Endometrial microvascular endothelial cells (primary cell): ENCODE measurements around the gene AMN. TPM values are rescaled to one million over a fixed set of nuclear protein-coding genes. Genes with fewer than 3 reads are reported as not detected.

Source experiments
- in situ Hi-C: cut with HindIII; loops from 2 replicates; pipeline ENCODE4 v1.10.0; 2017; ENCODE audit warnings: low sequenced_read_pairs, low pct_unique_long_range_greater_than_20kb; ENCODE audit errors: inconsistent ontology term
- total RNA-seq: library from RNA; depleted of rRNA; stranded (reverse); fragments of >200 nt; gene quantifications from one replicate; pipeline ENCODE4 v1.2.3, GENCODE V29; 2015; ENCODE audit errors: inconsistent ontology term

AMN gene
- total RNA-seq, 1 donor from 2014 or later, result not detected

- in situ Hi-C loops, result no loop called here
These were observed 13.0 kb upstream of the AMN start for GRCh38 chr14:102909462-102909861.

- in situ Hi-C loops, result no loop called here
These were observed 12.6 kb upstream of the AMN start for GRCh38 chr14:102909911-102910310.

- in situ Hi-C loops, result no loop called here
These were observed 12.0 kb upstream of the AMN start for GRCh38 chr14:102910442-102910841.

- in situ Hi-C loops, result no loop called here
These were observed 10.9 kb upstream of the AMN start for GRCh38 chr14:102911541-102911951.

- in situ Hi-C loops, result no loop called here
These were observed 10.3 kb upstream of the AMN start for GRCh38 chr14:102911991-102912761.

GRCh38 chr14:102913341-102914211, 8.9 kb upstream of the AMN start:
- in situ Hi-C loops, result no loop called here

GRCh38 chr14:102914474-102915291, 7.8 kb upstream of the AMN start:
- in situ Hi-C loops, result no loop called here

- in situ Hi-C loops, result no loop called here
These were observed 7.0 kb upstream of the AMN start for GRCh38 chr14:102915292-102916110.

GRCh38 chr14:102916347-102917055, 6.0 kb upstream of the AMN start:
- in situ Hi-C loops, result no loop called here

- in situ Hi-C loops, result no loop called here
These were observed 5.4 kb upstream of the AMN start for GRCh38 chr14:102917056-102917385.

- in situ Hi-C loops, result no loop called here
These were observed 4.8 kb upstream of the AMN start for GRCh38 chr14:102917469-102918211.

- in situ Hi-C loops, result no loop called here
These were observed 4.0 kb upstream of the AMN start for GRCh38 chr14:102918438-102918837.

- in situ Hi-C loops, result no loop called here
These were observed 2.0 kb upstream of the AMN start for GRCh38 chr14:102920273-102920997.

- in situ Hi-C loops, result no loop called here
These were observed 1.5 kb upstream of the AMN start for GRCh38 chr14:102920998-102921304.

- in situ Hi-C loops, result no loop called here
These were observed 900 bp downstream of the AMN start for GRCh38 chr14:102923201-102923924.

- in situ Hi-C loops, result no loop called here
These were observed 1.5 kb downstream of the AMN start for GRCh38 chr14:102923925-102924486.
